ENCODE measurements around the gene TRABD2B. TPM values are rescaled to one million over a fixed set of nuclear protein-coding genes. Genes with fewer than 3 reads are reported as not detected.

Gene TRABD2B
- total RNA-seq, 1 donor from 2014 or later: not detected

- no peak for DNase-seq (ENCODE audit: extremely low spot score, unreplicated experiment)
- H3K4me1 Mint-ChIP-seq (ENCODE audit: unreplicated experiment): peaks cover 11% of the 10 kb centered on the region
- no peaks in the 10 kb centered on the region for H3K36me3 Mint-ChIP-seq (ENCODE audit: unreplicated experiment)
- no peak overlapping the region for H3K27ac Mint-ChIP-seq (ENCODE audit: unreplicated experiment)
- H3K27me3 Mint-ChIP-seq (ENCODE audit: unreplicated experiment): peaks cover 85% of the 10 kb centered on the region
- H3K4me3 Mint-ChIP-seq (ENCODE audit: unreplicated experiment): no peak overlapping the region
- TF ChIP-seq CTCF (IDR thresholded peaks at IDR 0.05): no peak
- H3K9me3 Mint-ChIP-seq (ENCODE audit: unreplicated experiment): no peaks in the 10 kb centered on the region
Observed at GRCh38 chr1:47713975-47714767, 283.0 kb downstream of the TRABD2B start.

GRCh38 chr1:47713333-47713953, 283.7 kb downstream of the TRABD2B start:
- Mint-ChIP-seq H3K27me3 (ENCODE audit: unreplicated experiment) (peaks cover 84% of the 10 kb centered on the region), H3K27ac (ENCODE audit: unreplicated experiment) (no peak overlapping the region), H3K4me1 (ENCODE audit: unreplicated experiment) (peaks cover 15% of the 10 kb centered on the region), H3K36me3 (ENCODE audit: unreplicated experiment) (no peaks in the 10 kb centered on the region), H3K4me3 (ENCODE audit: unreplicated experiment) (no peak overlapping the region), H3K9me3 (ENCODE audit: unreplicated experiment) (no peaks in the 10 kb centered on the region)
- no peak for DNase-seq (ENCODE audit: extremely low spot score, unreplicated experiment)
- no peak for TF ChIP-seq CTCF (IDR thresholded peaks at IDR 0.05)

GRCh38 chr1:47712596-47713299, 284.4 kb downstream of the TRABD2B start:
- Mint-ChIP-seq H3K36me3 (ENCODE audit: unreplicated experiment) (no peaks in the 10 kb centered on the region), H3K27me3 (ENCODE audit: unreplicated experiment) (peaks cover 81% of the 10 kb centered on the region), H3K4me1 (ENCODE audit: unreplicated experiment) (peaks cover 17% of the 10 kb centered on the region), H3K4me3 (ENCODE audit: unreplicated experiment) (no peak overlapping the region), H3K27ac (ENCODE audit: unreplicated experiment) (no peak overlapping the region), H3K9me3 (ENCODE audit: unreplicated experiment) (no peaks in the 10 kb centered on the region)
- DNase-seq (ENCODE audit: extremely low spot score, unreplicated experiment): no peak
- no peak for TF ChIP-seq CTCF (IDR thresholded peaks at IDR 0.05)

- H3K4me3 Mint-ChIP-seq (ENCODE audit: unreplicated experiment): no peak overlapping the region
- TF ChIP-seq CTCF (IDR thresholded peaks at IDR 0.05): no peak
- H3K9me3 Mint-ChIP-seq (ENCODE audit: unreplicated experiment): no peaks in the 10 kb centered on the region
- DNase-seq (ENCODE audit: extremely low spot score, unreplicated experiment): no peak
- H3K27ac Mint-ChIP-seq (ENCODE audit: unreplicated experiment): no peak overlapping the region
- H3K4me1 Mint-ChIP-seq (ENCODE audit: unreplicated experiment): peaks cover 17% of the 10 kb centered on the region
- H3K27me3 Mint-ChIP-seq (ENCODE audit: unreplicated experiment): peaks cover 76% of the 10 kb centered on the region
- H3K36me3 Mint-ChIP-seq (ENCODE audit: unreplicated experiment): no peaks in the 10 kb centered on the region
Observed at GRCh38 chr1:47711848-47712492, 285.2 kb downstream of the TRABD2B start.

Data from osteocyte (in vitro differentiated cells).